ENCODE results near the gene SLCO2A1.

The SLCO2A1 gene

DNA sequence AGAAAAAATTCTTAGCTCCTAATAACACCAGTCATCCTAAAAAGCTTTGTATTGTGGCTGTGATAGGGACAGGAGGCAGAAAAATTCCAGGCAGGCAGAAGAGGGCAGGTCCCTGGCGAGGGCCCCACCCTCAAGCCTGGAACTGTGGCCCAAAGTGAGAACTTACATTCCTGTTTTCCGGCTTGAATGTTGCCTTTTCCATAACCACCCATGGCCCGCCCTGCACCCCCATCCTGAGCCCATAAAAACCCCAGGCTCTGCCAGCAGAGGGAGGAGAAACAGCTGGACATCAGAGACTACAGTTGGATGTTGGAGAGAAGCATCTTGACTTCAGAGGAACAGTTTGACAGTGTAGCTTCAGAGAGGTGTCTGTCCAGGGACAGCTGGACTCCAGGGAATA is 37.3 kb downstream of the SLCO2A1 start:
- DNase-seq = no peak
- Mint-ChIP-seq H3K4me3 (no peak overlapping the region), H3K9me3 (no peaks in the 10 kb centered on the region), H3K27me3 (peaks cover 10% of the 10 kb centered on the region), H3K36me3 (ENCODE audit: low read depth) (no peaks in the 10 kb centered on the region), H3K27ac (no peak overlapping the region), H3K4me1 (ENCODE audit: low read depth) (no peaks in the 10 kb centered on the region)

DNA sequence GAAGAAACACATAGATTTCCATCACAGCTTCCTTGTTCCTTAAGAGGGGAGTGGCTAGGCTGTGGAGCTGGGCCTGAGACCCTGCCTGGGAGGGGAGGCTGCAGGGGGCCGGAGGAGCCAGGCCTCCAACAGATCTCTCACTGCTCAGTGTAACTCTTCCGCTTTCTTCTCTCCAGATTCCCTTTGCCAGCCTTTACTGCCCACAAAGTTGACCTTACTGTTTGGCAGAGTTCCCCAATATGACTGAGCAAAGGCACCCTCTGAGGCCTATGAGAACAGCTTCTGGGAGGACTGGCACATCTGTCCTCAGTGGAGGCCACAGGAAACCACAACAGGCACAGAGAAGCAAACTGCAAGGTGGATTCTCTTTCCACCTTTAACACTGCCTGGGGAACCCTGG is 38.1 kb downstream of the SLCO2A1 start:
- H3K4me1 Mint-ChIP-seq (ENCODE audit: low read depth) = no peaks in the 10 kb centered on the region
- no peak overlapping the region for H3K27ac Mint-ChIP-seq
- no peak overlapping the region for H3K4me3 Mint-ChIP-seq
- H3K27me3 Mint-ChIP-seq = peaks cover 13% of the 10 kb centered on the region
- no peak for DNase-seq
- no peaks in the 10 kb centered on the region for H3K9me3 Mint-ChIP-seq
- H3K36me3 Mint-ChIP-seq (ENCODE audit: low read depth) = no peaks in the 10 kb centered on the region

DNA sequence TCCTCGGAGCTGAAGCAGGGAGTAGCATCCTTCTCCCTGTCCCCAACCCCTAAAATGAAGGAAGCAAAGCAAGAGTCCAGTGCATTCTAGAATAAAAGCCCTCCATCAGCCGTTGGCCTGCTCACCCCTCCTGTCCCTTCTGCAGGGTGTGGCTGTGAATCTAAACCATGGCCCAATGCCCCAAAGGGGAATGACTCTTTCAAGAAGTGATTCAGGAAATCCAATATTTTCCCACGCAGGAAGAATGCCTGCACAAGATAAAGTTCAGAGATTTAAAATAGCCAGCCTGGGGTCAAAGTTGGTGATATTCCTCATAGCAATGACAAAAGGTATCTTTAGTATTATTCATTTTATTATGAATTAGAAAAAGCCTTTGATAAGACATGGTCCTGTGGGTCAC is 38.5 kb downstream of the SLCO2A1 start:
- no peak overlapping the region for H3K27ac Mint-ChIP-seq
- H3K27me3 Mint-ChIP-seq = peaks cover 13% of the 10 kb centered on the region
- H3K9me3 Mint-ChIP-seq = no peaks in the 10 kb centered on the region
- DNase-seq = no peak
- no peak overlapping the region for H3K4me3 Mint-ChIP-seq
- no peaks in the 10 kb centered on the region for H3K4me1 Mint-ChIP-seq (ENCODE audit: low read depth)
- H3K36me3 Mint-ChIP-seq (ENCODE audit: low read depth) = no peaks in the 10 kb centered on the region

DNA sequence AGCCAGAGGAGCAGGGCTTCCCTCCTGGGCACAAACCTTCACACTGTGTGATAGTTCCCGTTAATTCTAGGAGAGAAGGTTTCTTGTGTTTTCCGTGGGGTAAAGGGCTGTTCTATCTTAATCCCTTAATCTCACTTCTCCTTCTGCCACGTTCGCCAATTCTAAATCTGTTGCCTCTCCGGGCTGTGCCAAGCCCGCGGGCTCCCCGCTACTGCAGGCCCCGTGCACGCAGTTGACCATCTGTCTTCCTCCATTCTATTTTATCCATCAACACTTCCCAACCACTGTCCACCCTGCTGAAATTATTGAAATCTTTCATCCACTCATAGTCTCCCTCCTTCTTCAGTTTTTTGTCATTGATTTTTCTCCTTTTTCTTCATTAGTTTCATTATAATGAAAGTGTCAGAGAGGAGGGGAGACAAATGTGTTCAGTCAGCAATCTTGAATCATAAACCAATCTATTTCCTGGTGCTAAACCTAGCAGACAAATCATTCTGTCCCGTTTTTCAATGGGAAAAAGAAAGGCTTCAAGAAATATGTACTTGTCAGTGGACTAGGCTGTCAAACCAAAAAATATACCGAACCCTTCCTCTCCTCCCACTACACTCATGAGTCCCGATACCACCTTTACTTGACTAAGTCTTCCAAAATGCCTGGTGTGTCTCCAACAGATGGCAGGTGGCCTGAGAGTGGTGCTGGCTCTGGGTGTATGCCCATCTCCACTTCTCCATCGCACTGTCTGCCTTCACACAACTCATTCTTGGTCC is 39.6 kb downstream of the SLCO2A1 start:
- H3K27me3 Mint-ChIP-seq = peaks cover 13% of the 10 kb centered on the region
- no peaks in the 10 kb centered on the region for H3K4me1 Mint-ChIP-seq (ENCODE audit: low read depth)
- no peak for DNase-seq
- H3K27ac Mint-ChIP-seq = no peak overlapping the region
- H3K4me3 Mint-ChIP-seq = no peak overlapping the region
- no peaks in the 10 kb centered on the region for H3K9me3 Mint-ChIP-seq
- no peaks in the 10 kb centered on the region for H3K36me3 Mint-ChIP-seq (ENCODE audit: low read depth)

DNA sequence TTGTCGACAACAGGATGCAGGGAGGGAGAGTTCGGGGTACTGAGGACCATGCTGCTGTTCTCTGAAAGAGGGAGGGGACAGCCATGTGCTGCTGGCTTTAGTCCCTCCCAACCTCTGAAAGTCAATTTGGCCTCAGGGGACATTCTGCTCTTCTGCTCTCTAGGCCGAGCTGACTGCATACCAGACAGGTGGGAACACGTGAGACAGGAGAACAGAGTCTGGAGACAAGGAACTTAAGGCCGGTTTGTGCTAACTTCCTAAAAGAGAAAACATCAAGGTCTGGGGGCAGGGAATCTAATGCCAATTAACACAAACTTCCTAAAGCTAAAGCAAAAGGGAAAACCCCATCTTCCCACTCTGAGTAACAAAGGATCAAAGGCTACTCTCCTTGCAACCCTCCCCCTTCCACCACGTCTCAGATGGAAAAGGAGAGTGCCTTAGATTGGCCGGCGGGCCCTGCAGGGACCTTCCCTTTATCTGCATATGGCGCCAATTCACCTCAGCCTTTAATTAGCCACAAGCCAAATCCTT is 41.0 kb downstream of the SLCO2A1 start:
- H3K36me3 Mint-ChIP-seq (ENCODE audit: low read depth) = no peaks in the 10 kb centered on the region
- H3K9me3 Mint-ChIP-seq = no peaks in the 10 kb centered on the region
- DNase-seq = no peak
- no peaks in the 10 kb centered on the region for H3K4me1 Mint-ChIP-seq (ENCODE audit: low read depth)
- peaks cover 13% of the 10 kb centered on the region for H3K27me3 Mint-ChIP-seq
- no peak overlapping the region for H3K4me3 Mint-ChIP-seq
- no peak overlapping the region for H3K27ac Mint-ChIP-seq

DNA sequence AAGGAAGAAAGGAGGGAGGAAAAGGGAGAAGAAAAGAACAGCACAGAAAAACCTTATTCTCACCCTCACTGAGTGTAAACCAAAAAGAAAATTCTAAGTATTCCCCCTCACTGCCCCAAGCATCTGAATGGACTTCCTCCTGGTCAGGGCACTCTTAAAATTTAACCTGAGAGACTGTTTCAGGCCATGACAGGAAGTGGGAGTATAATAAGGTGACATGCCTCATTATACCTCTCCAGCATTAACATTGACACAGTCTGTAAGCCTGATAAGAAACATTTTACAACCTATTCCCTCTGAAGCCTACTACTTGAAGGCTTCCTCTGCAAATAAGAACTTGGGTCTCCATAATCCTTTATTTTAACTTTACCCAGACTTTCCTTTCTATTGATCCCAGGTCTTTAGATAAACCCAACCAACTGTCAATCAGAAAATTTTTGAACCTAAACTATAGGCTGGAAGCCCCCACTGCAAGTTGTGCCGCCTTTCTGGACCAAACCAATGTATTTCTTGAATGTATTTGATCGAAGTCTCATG is 41.7 kb downstream of the SLCO2A1 start:
- Mint-ChIP-seq H3K4me1 (ENCODE audit: low read depth) (no peaks in the 10 kb centered on the region), H3K27me3 (peaks cover 10% of the 10 kb centered on the region), H3K36me3 (ENCODE audit: low read depth) (no peaks in the 10 kb centered on the region), H3K27ac (no peak overlapping the region), H3K9me3 (no peaks in the 10 kb centered on the region), H3K4me3 (no peak overlapping the region)
- no peak for DNase-seq

DNA sequence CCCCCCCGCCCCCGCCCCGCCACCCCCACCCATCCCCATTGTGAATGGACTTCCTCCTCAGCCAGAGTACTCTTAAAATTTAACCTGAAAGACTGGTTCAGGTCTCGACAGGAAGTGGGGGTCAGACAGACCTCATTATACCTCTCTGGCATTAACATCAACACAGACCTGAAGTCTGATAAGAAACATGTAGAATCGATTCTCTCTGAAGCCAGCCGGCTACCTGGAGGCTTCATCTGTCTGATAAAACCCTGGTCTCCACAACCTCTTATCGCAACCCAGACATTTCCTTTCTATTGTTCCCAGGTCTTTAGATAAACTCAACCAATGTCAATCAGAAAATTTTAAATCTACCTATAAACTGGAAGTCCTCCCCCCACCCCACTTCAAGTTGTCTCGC is 42.6 kb downstream of the SLCO2A1 start:
- Mint-ChIP-seq H3K4me3 (no peak overlapping the region), H3K9me3 (no peaks in the 10 kb centered on the region), H3K27me3 (peaks cover 10% of the 10 kb centered on the region), H3K27ac (no peak overlapping the region), H3K4me1 (ENCODE audit: low read depth) (no peaks in the 10 kb centered on the region), H3K36me3 (ENCODE audit: low read depth) (no peaks in the 10 kb centered on the region)
- DNase-seq = no peak

DNA sequence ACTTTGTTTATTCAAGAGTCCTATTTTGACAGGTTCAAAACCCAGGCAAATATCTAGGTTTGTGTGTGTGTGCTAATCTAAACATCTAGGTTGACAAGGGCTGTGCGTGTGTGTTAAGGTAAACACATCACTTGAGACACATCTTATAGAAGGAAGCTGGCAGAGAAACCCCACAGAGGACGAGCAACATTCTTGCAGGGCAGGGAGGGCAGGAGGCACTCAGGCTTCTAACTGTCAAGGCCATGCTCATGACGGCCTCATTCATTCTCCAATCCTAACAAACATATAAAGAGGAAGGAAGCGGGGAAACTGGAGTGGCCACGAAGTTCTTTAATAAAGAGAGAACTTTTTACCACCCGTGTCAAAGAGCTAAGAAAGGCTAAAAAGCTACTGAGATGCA is 43.4 kb downstream of the SLCO2A1 start:
- Mint-ChIP-seq H3K36me3 (ENCODE audit: low read depth) (no peaks in the 10 kb centered on the region), H3K4me1 (ENCODE audit: low read depth) (no peaks in the 10 kb centered on the region), H3K4me3 (no peak overlapping the region), H3K27me3 (peaks cover 10% of the 10 kb centered on the region), H3K27ac (no peak overlapping the region), H3K9me3 (no peaks in the 10 kb centered on the region)
- DNase-seq = no peak

DNA sequence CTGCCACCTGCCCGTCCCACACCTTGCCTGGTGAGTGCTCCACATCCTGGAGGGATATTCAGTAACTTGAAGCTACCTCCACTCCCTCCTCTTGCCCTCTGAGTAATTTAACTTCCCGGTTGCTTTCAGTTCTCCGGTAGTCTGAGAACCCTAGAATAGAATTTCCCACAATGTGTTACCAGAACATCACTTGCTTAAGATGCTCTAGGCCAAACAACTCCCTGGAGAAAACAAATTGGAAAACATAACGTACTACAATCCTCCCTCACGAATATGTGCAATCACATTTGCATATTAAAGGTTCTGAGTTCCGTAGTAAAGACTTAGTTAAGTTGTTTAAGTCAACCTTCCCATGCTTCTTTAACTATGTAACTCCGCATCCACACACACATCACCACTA is 44.8 kb downstream of the SLCO2A1 start:
- no peak for DNase-seq
- no peaks in the 10 kb centered on the region for H3K36me3 Mint-ChIP-seq (ENCODE audit: low read depth)
- no peaks in the 10 kb centered on the region for H3K4me1 Mint-ChIP-seq (ENCODE audit: low read depth)
- peaks cover 8% of the 10 kb centered on the region for H3K27me3 Mint-ChIP-seq
- no peak overlapping the region for H3K4me3 Mint-ChIP-seq
- H3K27ac Mint-ChIP-seq = no peak overlapping the region
- no peaks in the 10 kb centered on the region for H3K9me3 Mint-ChIP-seq

DNA sequence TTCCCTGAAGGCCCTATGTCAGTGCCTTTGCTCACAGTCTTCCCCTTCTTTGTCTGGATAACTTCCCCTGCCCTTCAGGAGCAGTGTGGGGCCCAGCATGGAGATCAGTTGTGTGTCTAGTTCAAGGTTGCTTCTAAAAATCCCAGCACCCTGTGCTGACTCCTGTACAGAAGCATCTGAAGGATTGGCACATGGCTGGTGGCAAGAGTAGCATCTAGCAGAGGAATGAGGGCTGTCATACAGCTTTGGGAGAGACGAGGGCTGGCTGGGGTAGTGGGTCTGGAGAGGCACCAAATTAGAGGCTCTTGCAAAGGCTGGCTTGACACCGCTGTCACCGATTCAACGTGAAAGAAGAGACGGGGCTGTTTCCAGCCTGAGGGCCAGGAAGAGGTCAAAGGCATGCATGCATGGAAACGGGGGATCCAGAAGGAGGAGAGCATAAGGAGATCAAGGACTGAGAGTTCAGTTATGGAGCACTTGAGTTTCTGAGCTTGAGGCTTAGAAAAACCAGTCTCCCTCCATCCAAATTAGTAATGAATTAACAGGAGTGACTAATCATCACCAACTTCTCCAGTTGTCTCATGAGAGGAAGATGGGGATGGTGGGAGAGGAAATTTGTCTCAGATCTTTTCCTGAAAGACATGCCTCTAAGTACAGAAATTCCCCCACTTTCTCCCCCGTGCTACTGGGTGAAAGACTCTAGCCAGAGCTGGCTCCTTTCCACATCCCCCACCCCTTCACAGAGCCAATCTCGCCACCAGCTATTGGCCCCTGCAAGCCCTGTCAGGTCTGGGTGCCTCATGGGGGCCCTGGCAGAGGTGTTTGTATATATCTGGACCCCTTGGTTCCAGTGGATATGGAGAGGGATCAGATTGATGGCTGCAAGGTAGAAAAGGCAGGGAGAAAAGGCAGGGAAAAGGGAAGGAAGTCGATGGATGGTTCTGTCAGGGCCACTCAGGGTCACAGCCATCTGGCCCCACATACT is 45.9 kb downstream of the SLCO2A1 start:
- no peaks in the 10 kb centered on the region for H3K4me1 Mint-ChIP-seq (ENCODE audit: low read depth)
- peaks cover 5% of the 10 kb centered on the region for H3K27me3 Mint-ChIP-seq
- DNase-seq = no peak
- H3K9me3 Mint-ChIP-seq = no peaks in the 10 kb centered on the region
- no peak overlapping the region for H3K4me3 Mint-ChIP-seq
- H3K27ac Mint-ChIP-seq = no peak overlapping the region
- no peaks in the 10 kb centered on the region for H3K36me3 Mint-ChIP-seq (ENCODE audit: low read depth)

DNA sequence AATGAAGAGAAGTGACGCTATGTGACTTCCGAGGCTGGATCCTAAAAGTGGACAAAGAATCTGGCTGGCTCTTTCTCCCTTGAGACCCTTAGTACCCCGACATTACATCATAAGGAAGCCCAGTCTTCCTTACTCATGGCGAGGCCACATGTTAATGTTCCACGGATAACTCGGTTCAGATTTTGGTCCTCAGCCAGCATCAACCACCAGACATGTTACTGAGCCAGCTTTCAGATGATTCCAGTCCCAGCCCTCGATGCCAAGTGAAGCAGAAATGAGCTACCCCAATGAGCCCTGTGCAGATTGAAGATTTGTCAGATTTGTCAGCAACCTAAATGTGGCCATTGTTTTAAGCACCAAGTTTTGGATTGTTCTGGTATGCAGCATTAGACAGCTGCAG is 46.6 kb downstream of the SLCO2A1 start:
- H3K36me3 Mint-ChIP-seq (ENCODE audit: low read depth) = no peaks in the 10 kb centered on the region
- no peaks in the 10 kb centered on the region for H3K4me1 Mint-ChIP-seq (ENCODE audit: low read depth)
- no peak overlapping the region for H3K4me3 Mint-ChIP-seq
- H3K27me3 Mint-ChIP-seq = peaks cover 5% of the 10 kb centered on the region
- no peak for DNase-seq
- no peak overlapping the region for H3K27ac Mint-ChIP-seq
- H3K9me3 Mint-ChIP-seq = no peaks in the 10 kb centered on the region

DNA sequence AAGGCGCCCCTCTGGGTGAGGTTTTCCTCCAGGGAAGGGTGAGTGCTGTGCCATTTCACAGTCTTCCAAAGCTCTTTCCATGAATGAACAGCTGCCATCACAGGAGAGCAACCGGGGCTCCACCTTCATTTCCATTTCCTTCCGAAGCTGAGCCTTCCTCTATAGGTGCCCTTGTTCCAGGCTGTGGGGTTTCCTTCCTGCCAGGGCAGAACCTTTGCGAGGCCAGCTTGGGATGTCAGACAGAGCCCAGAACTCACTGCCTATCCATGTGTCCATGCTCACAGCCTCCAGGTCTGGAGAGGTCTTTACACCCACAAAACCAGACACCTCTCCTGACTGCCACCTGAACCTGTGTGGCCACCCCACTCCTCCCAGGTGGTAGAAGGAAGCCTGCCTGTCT is 49.2 kb downstream of the SLCO2A1 start:
- no peak overlapping the region for H3K4me3 Mint-ChIP-seq
- no peaks in the 10 kb centered on the region for H3K9me3 Mint-ChIP-seq
- H3K27me3 Mint-ChIP-seq = no peaks in the 10 kb centered on the region
- no peaks in the 10 kb centered on the region for H3K4me1 Mint-ChIP-seq (ENCODE audit: low read depth)
- DNase-seq = no peak
- no peaks in the 10 kb centered on the region for H3K36me3 Mint-ChIP-seq (ENCODE audit: low read depth)
- H3K27ac Mint-ChIP-seq = no peak overlapping the region

DNA sequence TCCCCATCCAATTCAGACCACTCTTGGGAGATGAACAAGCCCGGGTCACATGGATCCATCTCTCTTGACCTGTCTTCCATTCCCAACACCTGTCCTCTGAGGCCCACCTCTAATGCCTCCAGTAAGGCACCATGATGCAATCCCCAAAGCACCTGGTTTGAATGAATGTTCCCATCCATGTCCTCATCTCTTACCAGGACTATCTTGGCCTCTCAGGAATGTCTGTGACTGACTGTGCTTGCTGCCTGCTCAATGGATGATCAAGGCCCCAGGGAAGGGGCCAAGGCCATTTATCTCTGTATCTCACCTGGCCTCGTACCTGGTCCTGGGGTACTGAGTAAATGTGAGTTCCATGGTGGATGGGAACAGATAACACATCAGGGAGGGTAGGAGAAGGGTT is 49.7 kb downstream of the SLCO2A1 start:
- no peak for DNase-seq
- no peaks in the 10 kb centered on the region for H3K9me3 Mint-ChIP-seq
- no peaks in the 10 kb centered on the region for H3K4me1 Mint-ChIP-seq (ENCODE audit: low read depth)
- no peaks in the 10 kb centered on the region for H3K27me3 Mint-ChIP-seq
- H3K27ac Mint-ChIP-seq = no peak overlapping the region
- H3K36me3 Mint-ChIP-seq (ENCODE audit: low read depth) = no peaks in the 10 kb centered on the region
- H3K4me3 Mint-ChIP-seq = no peak overlapping the region

DNA sequence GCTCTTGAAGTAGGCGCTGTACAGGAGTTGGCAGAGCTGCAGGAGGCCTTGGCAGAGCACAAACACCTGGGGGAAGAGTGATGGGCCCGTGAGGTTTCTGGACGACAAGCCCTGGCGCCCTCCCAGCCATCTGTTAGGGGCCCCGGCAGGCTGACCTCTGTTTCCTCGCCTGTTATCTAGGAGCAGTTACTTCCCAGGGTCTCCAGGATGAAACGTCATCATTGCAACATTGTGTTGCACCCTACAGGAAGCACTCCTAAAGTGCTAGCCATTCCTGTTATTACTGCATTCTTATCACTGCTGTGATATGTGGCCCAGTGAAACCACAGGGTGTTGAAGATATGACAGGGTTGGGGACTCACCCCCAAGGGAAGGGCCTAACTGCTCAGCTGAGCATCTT is 50.2 kb downstream of the SLCO2A1 start:
- no peak for DNase-seq
- no peaks in the 10 kb centered on the region for H3K4me1 Mint-ChIP-seq (ENCODE audit: low read depth)
- H3K27me3 Mint-ChIP-seq = no peaks in the 10 kb centered on the region
- H3K27ac Mint-ChIP-seq = no peak overlapping the region
- H3K4me3 Mint-ChIP-seq = no peak overlapping the region
- H3K36me3 Mint-ChIP-seq (ENCODE audit: low read depth) = no peaks in the 10 kb centered on the region
- no peaks in the 10 kb centered on the region for H3K9me3 Mint-ChIP-seq

DNA sequence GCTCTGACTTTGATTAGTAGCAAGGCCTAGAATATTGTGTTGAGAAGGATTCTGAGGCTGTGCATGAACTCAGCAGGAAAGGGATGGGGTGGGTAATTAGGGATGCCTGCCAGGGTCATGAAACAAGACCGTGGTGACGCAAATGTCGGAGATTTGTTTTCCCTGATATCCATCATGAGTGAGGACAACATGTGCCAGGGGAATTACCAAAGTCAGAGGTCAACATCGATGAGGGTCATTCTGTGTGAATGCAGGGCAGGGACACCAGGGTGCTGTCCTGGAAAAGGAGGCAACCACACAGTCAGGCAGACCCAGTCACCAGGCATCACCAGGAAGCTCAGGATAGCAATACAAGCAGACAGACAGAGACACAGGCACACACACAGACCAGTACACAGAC is 52.2 kb downstream of the SLCO2A1 start:
- Mint-ChIP-seq H3K36me3 (ENCODE audit: low read depth) (no peaks in the 10 kb centered on the region), H3K4me3 (no peak overlapping the region), H3K4me1 (ENCODE audit: low read depth) (no peaks in the 10 kb centered on the region), H3K27me3 (no peaks in the 10 kb centered on the region), H3K9me3 (peaks cover under 1% of the 10 kb centered on the region), H3K27ac (no peak overlapping the region)
- no peak for DNase-seq
